ENCODE measurements around the gene FAM114A2. TPM values are rescaled to one million over a fixed set of nuclear protein-coding genes. Genes with fewer than 3 reads are reported as not detected.

Gene FAM114A2
- total RNA-seq, 1 experiment from 2014 or later, result 19.8 TPM

GRCh38 chr5:154084062-154084639 lies 45.4 kb upstream of the FAM114A2 start:
- CTCF ChIA-PET, result no interaction called here
- ATAC-seq (no peak), DNase-seq (ENCODE audit: low read depth, low spot score) (no peak)
- H3K4me2 ChIP-seq (ENCODE audit: low read length), result no peak overlapping the region
- H3K27me3 ChIP-seq (ENCODE audit: insufficient read depth, low read length), result no peaks in the 10 kb centered on the region
- no peak overlapping the region for H3K27ac ChIP-seq (ENCODE audit: low read depth, low read length)
- RAD21 ChIA-PET (ENCODE audit: low non-redundant PET in 1 of 2, low total read pairs in 2 of 2, uncharacterized antibody in 2 of 2, unreplicated experiment in 2 of 2), result no interaction called here
- no peaks in the 10 kb centered on the region for H3K9me3 ChIP-seq (ENCODE audit: control insufficient read depth in 1 of 2, insufficient read depth in 1 of 2, low read depth in 1 of 2, low read length in 2 of 2)
- BruUV-seq (replicated peaks), result no TSS peak
- H3K79me2 ChIP-seq (ENCODE audit: insufficient read depth, low read length), result no peaks in the 10 kb centered on the region
- H3K4me3 ChIP-seq (replicated peaks in 1 of 2; ENCODE audit: low read depth in 1 of 2, low read length in 2 of 2), result no peak overlapping the region
- no peak overlapping the region for H2AFZ ChIP-seq (ENCODE audit: low read depth, low read length, poor library complexity, severe bottlenecking)
- TF ChIP-seq POLR2AphosphoS5 (IDR thresholded peaks at IDR 0.05; ENCODE audit: low read depth, low read length), result no peak
- no peak for TF ChIP-seq SP1 (IDR thresholded peaks at IDR 0.05; ENCODE audit: low read depth)
- no peak for TF ChIP-seq SRF (IDR thresholded peaks at IDR 0.05; ENCODE audit: low read depth)
- TF ChIP-seq FOSL1 (IDR thresholded peaks at IDR 0.05; ENCODE audit: low read depth), result no peak
- TF ChIP-seq TCF7L2 (IDR thresholded peaks at IDR 0.05; ENCODE audit: borderline replicate concordance, extremely low read depth, insufficient read depth, insufficient read length), result no peak
- TF ChIP-seq ZFX (IDR thresholded peaks at IDR 0.05), result no peak
- TF ChIP-seq JUND (IDR thresholded peaks at IDR 0.05), result no peak
- TF ChIP-seq CBX3 (IDR thresholded peaks at IDR 0.05; ENCODE audit: low read depth), result no peak
- TF ChIP-seq RAD21 (IDR thresholded peaks at IDR 0.05; ENCODE audit: low read depth), result no peak
- no peak for TF ChIP-seq POLR2A (IDR thresholded peaks at IDR 0.05; ENCODE audit: borderline replicate concordance, extremely low read depth, insufficient read depth, insufficient read length)
- TF ChIP-seq CEBPB (IDR thresholded peaks at IDR 0.05; ENCODE audit: low read depth), result no peak
- no peak for TF ChIP-seq ZBTB33 (IDR thresholded peaks at IDR 0.05; ENCODE audit: extremely low read depth, insufficient replicate concordance, low read length)
- TF ChIP-seq, protein P1, sequence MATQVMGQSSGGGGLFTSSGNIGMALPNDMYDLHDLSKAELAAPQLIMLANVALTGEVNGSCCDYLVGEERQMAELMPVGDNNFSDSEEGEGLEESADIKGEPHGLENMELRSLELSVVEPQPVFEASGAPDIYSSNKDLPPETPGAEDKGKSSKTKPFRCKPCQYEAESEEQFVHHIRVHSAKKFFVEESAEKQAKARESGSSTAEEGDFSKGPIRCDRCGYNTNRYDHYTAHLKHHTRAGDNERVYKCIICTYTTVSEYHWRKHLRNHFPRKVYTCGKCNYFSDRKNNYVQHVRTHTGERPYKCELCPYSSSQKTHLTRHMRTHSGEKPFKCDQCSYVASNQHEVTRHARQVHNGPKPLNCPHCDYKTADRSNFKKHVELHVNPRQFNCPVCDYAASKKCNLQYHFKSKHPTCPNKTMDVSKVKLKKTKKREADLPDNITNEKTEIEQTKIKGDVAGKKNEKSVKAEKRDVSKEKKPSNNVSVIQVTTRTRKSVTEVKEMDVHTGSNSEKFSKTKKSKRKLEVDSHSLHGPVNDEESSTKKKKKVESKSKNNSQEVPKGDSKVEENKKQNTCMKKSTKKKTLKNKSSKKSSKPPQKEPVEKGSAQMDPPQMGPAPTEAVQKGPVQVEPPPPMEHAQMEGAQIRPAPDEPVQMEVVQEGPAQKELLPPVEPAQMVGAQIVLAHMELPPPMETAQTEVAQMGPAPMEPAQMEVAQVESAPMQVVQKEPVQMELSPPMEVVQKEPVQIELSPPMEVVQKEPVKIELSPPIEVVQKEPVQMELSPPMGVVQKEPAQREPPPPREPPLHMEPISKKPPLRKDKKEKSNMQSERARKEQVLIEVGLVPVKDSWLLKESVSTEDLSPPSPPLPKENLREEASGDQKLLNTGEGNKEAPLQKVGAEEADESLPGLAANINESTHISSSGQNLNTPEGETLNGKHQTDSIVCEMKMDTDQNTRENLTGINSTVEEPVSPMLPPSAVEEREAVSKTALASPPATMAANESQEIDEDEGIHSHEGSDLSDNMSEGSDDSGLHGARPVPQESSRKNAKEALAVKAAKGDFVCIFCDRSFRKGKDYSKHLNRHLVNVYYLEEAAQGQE (IDR thresholded peaks at IDR 0.05; ENCODE audit: low read depth), result no peak
- TF ChIP-seq EZH2phosphoT487 (IDR thresholded peaks at IDR 0.05; ENCODE audit: borderline replicate concordance), result no peak
- no peak for TF ChIP-seq SIN3A (IDR thresholded peaks at IDR 0.05; ENCODE audit: low read depth)
- TF ChIP-seq CTCF (IDR thresholded peaks at IDR 0.05 in 2 of 3, conservative IDR thresholded peaks at IDR 0.05 in 1 of 3; ENCODE audit: borderline replicate concordance in 1 of 3, insufficient read depth in 1 of 3, low read depth in 2 of 3, low read length in 2 of 3), result no peak
- H3K36me3 ChIP-seq (ENCODE audit: control insufficient read depth in 1 of 2, insufficient read depth in 2 of 2, low read length in 2 of 2), result no peaks in the 10 kb centered on the region
- no peaks in the 10 kb centered on the region for H3K4me1 ChIP-seq (ENCODE audit: control insufficient read depth in 1 of 2, insufficient read depth in 2 of 2, low read length in 2 of 2)
- POLR2A ChIA-PET, result no interaction called here
- H3K9ac ChIP-seq (ENCODE audit: low read length), result no peak overlapping the region
- H3K9me2 ChIP-seq (ENCODE audit: insufficient read depth), result no peaks in the 10 kb centered on the region
- intact Hi-C loops (cut with micrococcal nuclease), result no loop called here
- H4K20me1 ChIP-seq (ENCODE audit: insufficient read depth), result no peaks in the 10 kb centered on the region
